Right renal pelvis (tissue), 4 donors: ENCODE data around the gene UNC5A. TPM values are rescaled to one million over a fixed set of nuclear protein-coding genes. Genes with fewer than 3 reads are reported as not detected.

ENCODE experiments used
- DNase-seq, 4 donors: peaks; one replicate each; pipeline ENCODE4 v3.0.0-alpha.2; 2013; ENCODE audit warnings: low read depth in 4 of 4, low spot score in 3 of 4, missing footprints in 1 of 4
- polyA plus RNA-seq, 4 donors: library from polyadenylated mRNA; unstranded; fragments of 120-200 nt; gene quantifications; one replicate each; pipeline ENCODE4 v1.2.1, GENCODE V29; 2013; ENCODE audit not compliant: insufficient read length in 4 of 4

Gene UNC5A
- polyA plus RNA-seq, 4 donors, result 0.11 to 0.38 (median 0.16) TPM

DNA sequence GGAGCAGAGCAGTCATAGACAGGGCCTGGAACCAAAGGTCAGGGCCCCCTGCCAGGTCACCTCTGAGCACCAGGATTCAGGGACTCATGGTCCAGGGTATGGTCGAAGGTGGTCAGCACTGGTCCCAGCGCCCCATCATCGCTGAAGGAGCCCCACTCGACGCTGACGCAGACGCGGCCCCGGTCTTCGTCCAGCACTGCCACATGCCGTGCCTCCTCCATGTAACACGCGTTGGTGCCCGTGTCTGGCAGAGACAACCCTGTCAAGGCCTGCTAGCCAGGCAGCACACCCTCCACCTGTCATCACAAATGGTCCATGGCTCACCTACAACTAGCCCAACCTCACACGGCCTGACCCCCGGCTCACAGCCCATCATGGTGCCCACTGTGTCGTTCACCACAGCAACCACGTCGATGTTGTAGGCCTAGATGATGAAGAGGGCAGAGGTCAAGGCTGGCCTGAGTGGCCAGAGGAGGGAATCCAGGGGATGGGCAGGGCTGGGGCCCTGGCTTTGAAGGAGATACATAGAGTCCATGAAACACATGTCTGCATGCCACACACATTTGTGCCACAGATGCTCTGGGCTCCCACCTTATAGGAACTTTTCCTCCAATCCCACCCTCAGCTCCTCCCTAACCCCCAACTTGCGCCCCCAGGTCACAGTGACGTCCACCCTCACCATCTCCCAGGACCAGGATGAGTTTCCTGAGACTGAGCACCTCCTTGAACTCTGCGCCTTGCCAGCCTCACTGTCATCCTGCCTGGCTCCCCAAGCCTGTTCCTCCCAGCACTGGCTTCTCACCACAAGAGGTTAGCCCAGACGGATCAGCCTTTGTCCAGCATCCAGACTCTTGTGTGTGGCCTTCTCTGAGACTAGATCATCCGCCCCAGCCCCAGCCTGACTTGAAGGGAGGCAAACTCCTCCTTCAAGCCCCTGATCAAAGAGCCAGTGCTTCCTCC, 79.2 kb downstream of the UNC5A start:
- no peak for DNase-seq

DNA sequence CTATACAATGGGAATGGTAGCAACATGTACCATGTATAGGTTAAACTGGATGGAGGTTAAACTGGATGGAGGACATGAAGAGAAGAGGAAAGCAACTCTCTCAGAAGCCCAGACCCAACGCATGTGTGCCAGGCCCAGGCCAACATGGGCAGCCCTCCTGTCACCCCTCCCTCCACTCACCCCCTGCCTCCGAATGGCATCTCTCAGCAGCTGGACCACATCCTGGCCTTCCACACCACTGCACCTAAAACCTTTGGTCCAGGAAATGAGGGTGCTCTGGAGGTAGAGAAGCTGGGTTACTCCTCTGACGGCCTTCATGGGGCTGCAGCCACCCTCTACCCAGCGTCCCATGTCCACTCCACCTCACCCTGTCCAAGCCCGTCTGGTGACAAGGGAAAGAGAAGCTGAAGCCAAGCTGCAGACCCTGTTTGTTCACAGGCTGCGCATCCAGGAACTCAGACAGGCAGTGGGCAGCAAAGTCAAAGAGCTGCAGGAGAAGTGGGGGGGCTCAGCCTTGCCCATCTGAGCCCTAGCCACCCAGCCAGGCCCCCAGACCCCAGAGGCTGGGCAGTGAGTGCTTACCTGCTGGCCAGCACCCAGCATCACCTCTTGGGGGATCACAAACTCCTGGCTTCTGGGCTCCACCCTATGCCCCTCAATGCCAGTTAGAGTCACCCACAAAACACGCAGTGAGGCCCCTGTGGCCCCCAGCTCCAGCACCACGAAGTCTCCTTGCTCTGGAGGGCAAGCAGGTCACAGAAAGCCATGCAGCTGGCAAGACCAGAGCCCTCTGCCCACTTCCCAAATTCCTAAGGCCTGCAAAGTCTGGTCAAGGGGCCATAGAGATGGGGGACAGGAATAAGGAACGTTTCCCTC, 80.3 kb downstream of the UNC5A start:
- no peak for DNase-seq

DNA sequence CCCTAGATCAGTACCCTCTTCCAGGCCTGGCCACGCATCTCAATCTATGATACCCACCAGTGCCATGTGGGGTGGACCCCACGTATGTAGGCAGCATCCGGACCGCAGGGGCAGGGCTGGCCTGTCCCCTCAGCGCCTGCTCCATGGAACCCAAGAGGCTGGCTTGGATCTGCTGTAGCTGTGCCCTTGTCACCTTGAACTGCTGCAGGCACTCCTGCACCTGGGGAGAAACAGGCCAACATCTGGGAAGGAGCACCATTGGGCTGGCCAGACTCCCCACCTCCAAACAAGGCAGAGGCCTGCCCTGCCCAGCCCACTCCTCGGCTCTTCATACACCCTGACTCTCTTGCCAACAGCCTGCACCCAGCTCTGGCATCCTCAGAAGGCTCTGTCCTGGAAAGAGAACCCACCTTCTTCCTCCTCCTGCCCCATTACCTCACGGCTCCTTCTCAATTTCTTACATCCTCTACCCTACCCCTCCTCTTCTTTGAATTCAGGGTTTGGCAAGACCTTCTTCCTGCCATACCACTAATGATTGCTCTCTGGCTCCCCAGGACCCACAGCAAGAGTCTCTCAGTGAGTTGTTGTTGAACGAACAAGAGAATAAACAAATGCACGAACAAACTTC, 81.1 kb downstream of the UNC5A start:
- DNase-seq, result no peak

DNA sequence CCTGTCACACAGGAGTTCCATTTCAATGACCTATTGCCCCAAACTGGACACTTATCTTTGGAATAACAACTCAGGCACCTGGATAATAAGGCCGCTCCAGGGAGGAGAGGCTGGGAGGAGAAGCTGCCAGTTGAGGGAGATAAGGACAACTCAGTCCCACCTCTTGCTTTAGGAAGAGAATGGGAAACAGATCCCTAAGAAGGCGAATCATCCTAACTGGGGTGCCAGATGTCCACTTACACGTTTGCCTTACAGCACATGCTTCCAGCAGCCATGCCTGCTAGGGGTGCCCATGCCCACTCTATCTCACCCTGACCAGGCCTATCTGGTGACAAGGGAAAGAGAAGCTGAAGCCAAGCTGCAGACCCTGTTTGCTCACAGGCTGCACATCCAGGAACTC, 82.3 kb downstream of the UNC5A start:
- no peak for DNase-seq

DNA sequence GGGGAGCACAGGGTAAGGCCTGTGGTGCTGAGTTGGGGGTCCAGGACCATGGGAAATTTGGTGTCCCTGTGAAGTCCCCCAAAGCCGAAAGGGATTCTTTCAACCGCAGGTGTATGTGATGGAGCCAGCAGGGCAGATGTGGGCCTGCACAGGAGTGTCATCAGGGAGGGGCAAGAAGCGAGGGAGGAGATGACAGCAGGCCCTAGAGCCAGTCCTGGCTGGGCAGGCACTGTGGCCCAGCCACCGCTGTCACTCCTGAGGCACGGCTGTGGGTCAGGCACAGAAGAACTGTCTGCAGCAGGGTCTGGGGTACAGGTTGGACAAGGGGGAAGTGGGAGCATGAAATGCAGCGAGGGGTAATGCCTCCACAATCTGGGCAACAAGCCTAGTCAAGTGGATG, 83.9 kb downstream of the UNC5A start:
- no peak for DNase-seq

DNA sequence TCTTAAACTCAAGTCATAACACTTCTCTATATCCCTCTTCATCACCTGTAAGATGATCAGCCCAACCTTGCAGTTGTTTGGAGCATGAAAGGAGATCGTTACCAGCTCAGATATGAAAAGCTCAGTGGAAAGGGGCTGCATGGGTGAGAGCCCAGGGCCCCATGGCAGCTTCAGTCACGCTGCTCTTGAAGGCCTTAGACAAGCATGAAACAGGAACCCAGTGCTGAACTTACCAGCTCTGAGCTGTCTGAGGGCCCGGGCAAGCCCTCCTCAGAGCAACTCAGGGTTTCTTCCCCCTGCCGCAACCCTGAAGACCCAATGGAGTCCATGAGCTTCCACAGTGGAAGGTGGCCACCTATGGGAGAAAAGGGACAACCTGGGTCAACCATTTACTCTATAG, 85.5 kb downstream of the UNC5A start:
- DNase-seq, result no peak

DNA sequence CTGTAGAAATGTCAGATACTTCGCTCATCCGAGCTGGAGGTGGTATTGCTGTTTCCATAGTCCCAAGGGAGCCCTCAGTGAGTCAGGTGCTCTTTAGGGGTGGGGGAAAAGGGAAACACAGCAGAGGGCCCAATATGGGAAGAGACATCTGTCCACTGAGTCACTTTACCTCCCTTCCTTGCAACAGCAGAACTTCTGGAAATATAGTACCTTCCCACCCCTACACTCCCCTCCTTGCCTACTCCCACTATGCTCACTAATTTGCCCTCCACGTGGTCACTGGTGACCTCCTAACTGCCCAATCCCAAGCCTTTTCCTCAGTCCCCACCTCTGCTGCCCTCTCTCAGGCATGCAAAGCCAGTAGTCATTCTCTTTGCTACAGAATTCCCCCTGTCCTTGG, 86.9 kb downstream of the UNC5A start:
- no peak for DNase-seq

DNA sequence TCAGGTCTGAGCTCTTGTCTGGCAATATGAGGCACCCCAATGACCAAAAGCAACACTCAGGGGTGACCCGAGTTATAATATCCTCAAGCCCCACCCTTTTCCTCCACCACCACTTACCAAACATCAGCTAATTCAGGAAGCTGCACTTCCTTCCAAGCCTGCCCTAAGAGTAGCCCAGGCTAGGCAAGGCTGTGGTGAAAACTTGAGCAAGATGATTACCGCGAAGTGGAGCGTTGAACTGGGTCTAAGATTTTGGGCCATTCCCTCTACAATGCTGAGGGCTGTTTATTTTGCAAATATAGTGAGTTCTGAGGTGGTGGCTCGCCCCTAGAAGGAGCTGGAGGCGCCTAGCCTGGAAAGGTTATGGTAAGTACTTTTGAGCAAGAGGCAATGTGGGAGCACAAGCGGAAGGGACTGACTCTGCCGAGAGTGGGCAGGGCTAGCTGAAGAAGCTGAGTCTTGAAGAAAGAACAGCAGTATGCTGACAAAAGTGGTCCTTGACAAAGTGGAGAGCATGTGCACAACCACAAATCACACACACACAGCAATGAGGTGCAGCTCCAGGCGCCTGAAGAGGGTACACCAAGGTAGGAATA, 89.0 kb downstream of the UNC5A start, which contains the start of gene HK3:
Gene HK3 (minus strand): TSS at position 51 of the 596 bp plus-strand sequence. CDS start 3,187 bp downstream, outside the sequence.
- DNase-seq, result no peak

DNA sequence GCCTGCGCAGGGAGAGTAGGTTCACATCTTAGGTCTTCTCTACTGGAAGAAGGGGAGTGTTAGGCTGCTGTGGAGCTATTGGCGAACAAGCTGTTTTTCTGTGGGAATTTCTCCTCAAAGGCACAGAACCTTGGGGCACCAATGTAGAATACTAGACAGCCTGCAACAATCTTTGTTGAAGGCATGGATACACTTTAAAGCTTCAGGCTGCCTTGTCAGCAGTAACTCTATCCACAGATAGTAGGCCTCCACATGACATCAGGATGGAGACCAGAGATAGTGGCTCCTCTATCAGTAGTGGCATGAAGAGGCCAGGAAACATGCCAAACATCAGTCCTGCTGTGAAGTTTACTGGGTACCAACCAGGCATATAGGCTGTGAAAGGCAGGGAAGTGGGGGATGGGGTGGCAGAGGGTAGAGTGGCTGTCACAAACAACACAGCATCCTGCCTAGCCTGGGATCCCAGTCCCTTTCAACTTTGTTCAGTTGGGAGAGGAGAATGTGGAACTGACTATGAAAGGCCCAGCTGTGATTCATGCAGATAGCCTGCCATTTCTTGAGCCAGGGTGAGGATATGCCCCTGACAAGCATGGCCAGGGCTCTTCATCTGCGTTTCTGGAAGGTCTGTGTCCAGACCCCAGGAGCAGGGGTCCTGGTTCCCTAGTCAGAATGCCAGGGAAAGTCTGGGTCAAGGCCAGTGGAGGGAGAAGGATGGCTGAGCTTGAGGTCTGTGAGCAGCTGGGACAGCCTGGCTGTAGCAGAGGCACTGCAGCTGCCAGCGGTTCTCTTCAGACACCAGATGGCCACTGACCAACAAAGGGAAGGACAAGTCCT, 89.8 kb downstream of the UNC5A start:
- DNase-seq, result no peak

DNA sequence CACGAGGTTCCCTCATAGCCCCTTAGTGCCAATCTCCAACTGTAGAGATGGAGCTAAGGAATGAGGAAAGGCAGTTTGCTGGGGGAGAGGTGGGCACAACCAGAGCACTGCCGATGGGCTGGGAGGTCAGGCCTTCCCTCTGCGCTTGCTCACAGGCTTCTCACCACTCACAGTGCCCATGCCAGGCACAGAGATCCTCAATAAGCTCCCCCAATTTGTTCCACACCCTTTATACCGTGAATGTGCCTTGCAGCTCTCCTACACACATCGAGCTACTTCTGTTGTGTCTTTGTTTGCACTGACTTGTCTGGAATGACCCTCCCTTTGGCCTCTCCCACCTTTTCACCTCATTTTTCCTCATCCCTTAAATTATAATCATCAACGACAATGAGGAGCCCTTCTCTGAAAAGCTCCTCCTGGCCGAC, 90.4 kb downstream of the UNC5A start:
- no peak for DNase-seq

DNA sequence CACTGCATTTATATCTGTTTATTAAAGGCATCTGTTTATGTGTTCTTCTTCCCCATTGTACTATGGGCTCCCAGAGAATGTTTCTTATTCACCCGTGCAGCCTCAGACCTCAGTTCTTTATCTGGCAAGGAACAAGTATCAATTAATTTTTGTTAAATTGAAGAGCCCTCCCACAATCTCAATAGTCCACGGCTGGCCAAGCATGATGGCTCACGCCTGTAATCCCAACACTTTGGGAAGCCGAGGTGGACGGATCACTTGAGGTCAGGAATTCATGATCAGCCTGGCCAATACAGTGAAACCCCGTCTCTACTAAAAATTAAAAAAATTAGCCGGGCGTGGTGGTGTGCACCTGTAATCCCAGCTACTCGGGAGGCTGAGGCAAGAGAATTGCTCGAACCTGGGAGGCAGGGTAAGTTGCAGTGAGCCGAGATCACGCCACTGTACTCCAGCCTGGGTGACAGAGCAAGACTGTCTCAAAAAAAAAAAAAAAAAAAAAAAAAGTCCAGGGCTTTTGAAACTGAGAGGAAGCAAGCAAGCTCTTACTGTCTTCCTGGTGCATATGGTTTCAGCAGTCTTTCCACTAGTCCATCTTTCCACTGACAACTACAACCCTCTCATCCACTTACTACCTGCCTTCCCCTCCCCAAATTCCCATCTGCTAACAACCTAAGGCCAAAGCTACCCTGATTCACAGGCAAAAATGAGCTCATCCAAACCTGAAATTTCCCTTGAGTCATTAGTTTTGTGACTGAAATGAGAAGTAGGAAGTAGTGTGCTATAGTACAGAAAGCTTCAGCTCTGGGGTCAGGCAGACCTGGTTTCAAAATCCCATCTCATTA, 91.1 kb downstream of the UNC5A start:
- no peak for DNase-seq

DNA sequence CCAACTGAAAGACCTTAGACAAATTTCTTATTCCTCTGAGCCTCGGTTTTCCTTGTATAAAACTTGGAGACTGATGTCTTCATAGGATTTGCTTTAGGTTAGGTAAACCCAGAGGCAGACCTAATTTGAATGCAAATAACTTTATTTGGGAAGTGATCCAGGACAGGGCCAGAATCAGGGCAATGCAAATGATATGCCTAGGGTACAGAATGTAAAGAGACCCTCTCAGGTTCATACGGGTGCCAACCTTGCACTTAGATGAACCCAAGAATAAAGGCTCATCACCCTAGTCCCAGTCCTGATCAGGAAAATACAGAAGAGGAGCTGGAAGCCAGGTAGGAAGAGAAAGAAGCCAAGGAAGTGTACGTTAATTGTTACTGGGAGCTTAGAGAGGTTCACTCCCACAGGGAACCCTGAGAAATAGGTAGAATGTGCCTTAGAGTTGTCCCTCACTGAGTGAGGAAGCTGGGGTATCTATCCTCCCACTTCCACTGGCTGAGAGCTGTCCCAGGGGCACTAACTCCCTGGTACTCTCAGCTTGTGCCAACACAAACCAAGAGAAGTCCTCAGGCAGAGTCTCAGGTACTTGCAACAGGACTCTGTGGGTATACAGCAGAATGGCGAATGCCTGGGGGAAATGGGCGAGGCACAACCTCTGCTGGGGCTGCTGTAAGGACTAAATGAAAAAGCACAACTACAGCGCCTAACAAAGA, 91.9 kb downstream of the UNC5A start:
- DNase-seq, result no peak

DNA sequence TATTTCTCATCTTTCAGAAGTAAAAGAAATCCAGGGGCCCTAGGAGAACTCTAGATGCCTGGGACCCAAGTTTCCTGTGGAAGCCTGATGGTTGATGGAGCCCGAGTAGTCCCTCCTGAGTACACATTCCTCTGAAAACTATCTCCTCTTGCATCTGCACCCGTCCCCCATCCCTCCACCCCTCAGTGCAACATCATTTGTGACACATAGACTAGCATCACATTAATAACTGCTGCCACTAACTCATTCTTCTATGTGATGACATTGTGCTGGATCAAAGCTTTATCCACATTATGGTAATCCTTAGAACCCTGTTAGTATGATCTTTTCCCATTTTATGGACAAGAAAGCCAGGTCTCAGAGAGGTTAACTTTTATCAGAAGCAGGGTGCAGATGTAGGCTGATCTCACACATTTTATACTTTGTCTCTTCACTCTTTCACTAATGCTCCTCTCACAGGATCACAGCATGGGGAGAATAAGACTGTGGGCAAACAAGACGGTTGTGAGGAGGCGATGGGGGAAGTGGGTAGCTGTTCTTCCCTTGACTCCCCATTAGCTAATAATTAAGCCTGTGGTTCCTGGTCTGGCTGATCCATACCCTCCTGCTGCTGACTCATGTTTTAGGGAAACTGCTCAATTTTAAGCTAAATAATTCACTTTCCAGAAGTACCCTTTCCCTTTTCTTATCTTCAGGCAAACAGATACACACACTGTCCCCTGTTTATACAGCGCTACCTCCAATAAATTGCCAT, 92.7 kb downstream of the UNC5A start:
- no peak for DNase-seq

DNA sequence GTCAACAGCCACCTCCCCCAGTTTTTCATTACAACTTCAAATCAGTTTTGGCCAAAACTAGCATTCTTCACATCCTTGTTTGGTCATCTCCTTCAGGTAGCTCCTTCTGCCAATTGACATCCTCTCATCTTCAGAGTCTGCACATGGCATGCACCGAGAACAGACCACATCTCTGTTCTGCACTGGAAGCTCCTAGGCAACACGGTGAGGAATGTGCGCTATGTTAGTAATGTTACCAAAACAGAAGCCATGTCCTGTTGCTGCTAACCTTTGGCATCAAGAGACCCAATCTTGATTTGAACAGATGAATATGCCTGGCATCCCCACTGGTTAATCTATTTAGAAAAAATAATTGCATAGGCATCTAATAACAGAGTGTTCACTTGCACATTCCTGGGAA, 93.9 kb downstream of the UNC5A start:
- no peak for DNase-seq

DNA sequence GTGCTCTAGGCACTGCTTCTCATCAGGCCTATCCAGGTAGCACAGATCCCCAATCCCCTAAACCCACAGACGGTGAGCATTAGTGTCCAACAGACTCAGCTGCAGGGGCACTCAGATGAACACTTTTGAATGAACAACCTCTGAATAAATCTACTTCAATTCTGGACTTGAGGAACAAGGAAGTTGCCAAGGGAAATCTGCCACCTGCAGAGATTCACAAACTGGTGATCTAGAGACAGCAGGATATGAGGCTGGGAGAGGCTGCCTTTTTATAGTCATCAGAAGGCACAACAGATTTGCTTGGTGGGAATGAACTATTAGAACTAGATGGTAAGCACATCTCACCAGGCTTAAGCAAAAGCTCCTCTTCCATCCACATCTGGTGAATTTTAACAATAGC, 95.8 kb downstream of the UNC5A start:
- no peak for DNase-seq

DNA sequence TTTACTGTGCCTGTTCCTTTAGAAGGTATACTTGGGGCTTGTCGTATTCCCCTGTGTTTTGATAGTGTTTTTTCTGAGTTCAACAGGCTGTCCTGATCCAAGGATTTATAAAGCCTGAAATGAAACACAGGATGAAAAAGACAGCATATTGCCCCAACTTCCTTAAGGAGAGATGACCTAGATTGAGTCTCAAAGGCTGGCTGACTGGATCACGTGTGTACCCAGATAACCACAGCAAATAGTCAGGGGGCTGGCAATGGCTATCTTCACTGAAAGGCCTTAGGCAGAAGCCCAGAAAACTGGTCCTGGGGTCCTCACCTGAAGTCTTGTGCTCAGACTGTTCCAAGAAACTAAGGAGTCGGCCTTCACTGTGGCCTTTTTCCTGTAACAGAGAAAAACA, 96.4 kb downstream of the UNC5A start:
- DNase-seq, result no peak

DNA sequence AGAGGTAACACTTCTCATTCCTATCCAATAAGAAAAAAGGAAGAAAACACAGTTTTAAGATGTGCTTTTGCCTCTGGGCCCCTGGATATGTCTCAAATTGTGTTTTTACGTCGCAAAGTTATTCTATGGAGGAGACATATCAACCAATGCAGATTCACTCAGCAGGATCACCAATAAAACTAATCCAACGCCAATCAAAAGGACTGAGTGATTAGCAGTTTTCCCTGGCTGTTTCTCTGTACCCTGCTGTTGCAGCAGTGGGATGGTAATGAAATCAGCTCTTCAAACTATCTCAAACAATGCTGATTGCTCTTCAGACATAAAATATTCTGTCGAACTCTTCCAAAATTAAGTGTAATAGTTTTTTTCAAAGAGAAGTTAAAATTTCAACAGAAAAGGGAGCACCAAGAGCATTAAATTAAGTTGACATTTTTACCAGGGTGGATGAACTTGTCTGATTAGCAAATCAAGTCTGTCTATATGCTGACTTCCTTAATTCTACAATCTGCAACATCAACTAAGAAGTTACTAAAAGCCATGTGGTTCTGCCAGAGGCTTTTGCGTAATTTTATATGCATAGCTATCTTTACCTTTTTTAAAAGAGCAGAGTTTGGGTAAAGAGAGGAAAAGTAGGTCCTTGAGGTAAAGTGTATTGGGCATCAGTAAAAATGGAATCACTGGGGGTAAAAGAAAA, 98.5 kb downstream of the UNC5A start:
- DNase-seq, result no peak
